SK-N-SH (cell line): ENCODE results near the gene ACSL6.

Experiments
- CHD2 ChIP-seq: fragments of 150-350 bp; IDR thresholded peaks from 2 replicates; pipeline ENCODE4 v1.6.1; 2018; ENCODE audit warnings: low read length; ENCODE audit not compliant: partially characterized antibody
- CTCF ChIP-seq: fragments of 200-600 bp; sonication (generic); IDR thresholded peaks from 2 replicates; pipeline ENCODE4 v1.6.1; 2017; ENCODE audit warnings: antibody characterized with exemption, mild to moderate bottlenecking, moderate library complexity
- GATA2 ChIP-seq: sonication (generic); formaldehyde crosslinking; IDR thresholded peaks from 2 replicates; pipeline ENCODE4 v1.5.0; 2020; ENCODE audit warnings: mild to moderate bottlenecking, missing genetic modification reagents
- SIN3A ChIP-seq: IDR thresholded peaks from 2 replicates; pipeline ENCODE4 v1.6.1; 2012; ENCODE audit warnings: low read depth, mild to moderate bottlenecking, low read length, moderate library complexity, borderline replicate concordance
- TEAD4 ChIP-seq: IDR thresholded peaks from 2 replicates; pipeline ENCODE4 v1.4.0; 2012; ENCODE audit warnings: mild to moderate bottlenecking, borderline replicate concordance; ENCODE audit not compliant: insufficient read depth

- no peak for TF ChIP-seq CTCF
- TF ChIP-seq SIN3A, result no peak
- no peak for TF ChIP-seq GATA2
- TF ChIP-seq CHD2, result no peak
- TF ChIP-seq TEAD4, result no peak
Measured at GRCh38 chr5:132010989-132011621, 353 bp downstream of the ACSL6 start.
